Adrenal gland (tissue), 5 donors: ENCODE measurements around the gene WDR45B.

Experiments used
- CTCF ChIP-seq, 6 experiments: fragments of 450-650 bp in 4 of 6; fragments of 200-600 bp in 2 of 6; sonication (generic) in 1 of 6; IDR thresholded peaks; 1 replicate in 5 of 6; 2 replicates in 1 of 6; pipeline versions ENCODE4 v1.5.1 to v1.8.0; 2016 to 2021; ENCODE audit warnings: antibody characterized with exemption in 6 of 6, mild to moderate bottlenecking in 2 of 6, moderate library complexity in 1 of 6
- POLR2A ChIP-seq, 2 donors: fragments of 450-650 bp; IDR thresholded peaks; one replicate each; pipeline ENCODE4 v1.6.1; 2017; ENCODE audit warnings: antibody characterized with exemption in 2 of 2, mild to moderate bottlenecking in 2 of 2, moderate library complexity in 1 of 2
- donor health status: DM: no; HTN: no; CAD: no.

DNA sequence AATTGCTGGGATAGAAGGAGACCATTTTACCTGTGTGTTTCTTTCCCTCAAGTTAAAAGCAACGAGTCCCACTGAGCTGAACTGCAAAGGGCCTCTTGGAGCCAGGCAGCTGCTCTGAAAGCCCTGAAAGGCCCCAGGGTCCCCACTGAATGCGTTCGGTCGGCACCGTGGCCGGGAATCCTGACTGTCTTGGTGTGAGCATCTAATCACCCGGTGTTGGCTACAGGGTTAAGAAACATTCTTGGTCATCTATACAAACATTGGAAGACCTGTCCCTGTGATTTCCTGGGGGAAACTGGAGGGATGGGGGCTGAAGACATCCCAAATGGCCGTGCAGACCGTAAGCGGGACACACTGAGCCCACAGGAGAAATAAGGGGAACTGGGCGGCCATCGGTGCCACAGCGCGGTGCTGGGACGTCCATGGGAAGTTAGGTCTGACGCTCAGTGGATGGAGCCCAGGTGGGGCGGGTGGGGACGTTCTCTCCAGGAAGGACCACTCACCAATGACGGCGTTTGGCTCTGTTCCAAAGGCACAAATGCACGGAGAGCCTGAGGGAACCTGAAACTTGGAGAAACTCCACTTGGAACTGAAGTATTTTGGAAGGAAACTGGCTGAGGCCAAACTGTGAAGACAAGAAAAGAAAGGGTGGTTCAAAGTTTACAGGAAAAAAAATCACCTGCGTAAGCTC is 32.1 kb downstream of the WDR45B start:
- TF ChIP-seq CTCF (IDR thresholded peaks at IDR 0.05) = no peak
- TF ChIP-seq POLR2A (IDR thresholded peaks at IDR 0.05) = no peak
